Neural cell (in vitro differentiated cells): ENCODE measurements around the gene NKX1-2.

Experiments used
- EP300 ChIP-seq: fragments of 450-650 bp; conservative IDR thresholded peaks from 2 replicates; pipeline ENCODE4 v1.6.1; 2014; ENCODE audit warnings: antibody characterized with exemption, mild to moderate bottlenecking, moderate library complexity; ENCODE audit not compliant: poor library complexity, severe bottlenecking
- EZH2 ChIP-seq: fragments of 200-600, 300-800 bp; shearing (Covaris generic), sonication (generic); IDR thresholded peaks from 2 replicates; pipeline ENCODE4 v1.6.1; 2014; ENCODE audit warnings: antibody characterized with exemption, low read length, borderline replicate concordance, mild to moderate bottlenecking; ENCODE audit not compliant: insufficient read depth, poor library complexity, severe bottlenecking
- MXI1 ChIP-seq: fragments of 450-650 bp; conservative IDR thresholded peaks from 2 replicates; pipeline ENCODE4 v1.6.1; 2014; ENCODE audit warnings: antibody characterized with exemption, mild to moderate bottlenecking; ENCODE audit not compliant: poor library complexity, severe bottlenecking
- POLR2AphosphoS5 ChIP-seq: IDR thresholded peaks from 2 replicates; pipeline ENCODE4 v1.6.1; 2012
- RAD21 ChIP-seq: fragments of 450-650 bp; conservative IDR thresholded peaks from 2 replicates; pipeline ENCODE4 v1.6.1; 2014; ENCODE audit warnings: antibody characterized with exemption, mild to moderate bottlenecking, moderate library complexity
- SMC3 ChIP-seq: fragments of 450-650 bp; conservative IDR thresholded peaks from 2 replicates; pipeline ENCODE4 v1.6.1; 2014; ENCODE audit warnings: antibody characterized with exemption, mild to moderate bottlenecking, moderate library complexity; ENCODE audit not compliant: poor library complexity
- TAF1 ChIP-seq: IDR thresholded peaks from 2 replicates; pipeline ENCODE4 v1.6.1; 2012; ENCODE audit warnings: low read depth
- TF ChIP-seq, protein P1 (sequence below): fragments of 450-650 bp; IDR thresholded peaks from 2 replicates; pipeline ENCODE4 v1.5.1; 2014; ENCODE audit warnings: antibody characterized with exemption, mild to moderate bottlenecking, moderate library complexity; ENCODE audit not compliant: poor library complexity, severe bottlenecking
- TF ChIP-seq, protein P2 (sequence below): IDR thresholded peaks from 2 replicates; pipeline ENCODE4 v1.6.1; 2012; ENCODE audit warnings: borderline replicate concordance

DNA sequence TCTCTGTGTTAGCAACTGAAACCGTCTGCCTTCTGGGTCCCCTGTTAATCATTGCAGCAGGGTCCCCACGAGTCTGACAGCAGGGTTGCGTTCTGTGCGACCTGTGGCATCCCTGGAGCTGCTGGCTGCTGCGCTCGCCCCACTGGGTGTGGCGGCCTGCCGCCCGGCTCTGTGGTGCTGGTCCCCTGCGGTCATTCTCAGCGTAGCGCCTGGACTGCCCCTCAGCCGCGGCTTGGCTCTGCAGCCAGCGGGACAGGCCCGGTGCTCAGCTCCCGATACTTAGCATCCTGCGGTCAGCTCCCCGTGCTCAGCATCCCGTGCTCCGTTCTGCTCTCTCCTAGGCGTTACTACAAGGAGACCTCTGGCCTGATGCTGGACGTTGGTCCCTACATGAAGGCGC, 46.8 kb upstream of the NKX1-2 start:
- TF ChIP-seq, protein P1, sequence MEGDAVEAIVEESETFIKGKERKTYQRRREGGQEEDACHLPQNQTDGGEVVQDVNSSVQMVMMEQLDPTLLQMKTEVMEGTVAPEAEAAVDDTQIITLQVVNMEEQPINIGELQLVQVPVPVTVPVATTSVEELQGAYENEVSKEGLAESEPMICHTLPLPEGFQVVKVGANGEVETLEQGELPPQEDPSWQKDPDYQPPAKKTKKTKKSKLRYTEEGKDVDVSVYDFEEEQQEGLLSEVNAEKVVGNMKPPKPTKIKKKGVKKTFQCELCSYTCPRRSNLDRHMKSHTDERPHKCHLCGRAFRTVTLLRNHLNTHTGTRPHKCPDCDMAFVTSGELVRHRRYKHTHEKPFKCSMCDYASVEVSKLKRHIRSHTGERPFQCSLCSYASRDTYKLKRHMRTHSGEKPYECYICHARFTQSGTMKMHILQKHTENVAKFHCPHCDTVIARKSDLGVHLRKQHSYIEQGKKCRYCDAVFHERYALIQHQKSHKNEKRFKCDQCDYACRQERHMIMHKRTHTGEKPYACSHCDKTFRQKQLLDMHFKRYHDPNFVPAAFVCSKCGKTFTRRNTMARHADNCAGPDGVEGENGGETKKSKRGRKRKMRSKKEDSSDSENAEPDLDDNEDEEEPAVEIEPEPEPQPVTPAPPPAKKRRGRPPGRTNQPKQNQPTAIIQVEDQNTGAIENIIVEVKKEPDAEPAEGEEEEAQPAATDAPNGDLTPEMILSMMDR = no peak
- no peak for TF ChIP-seq EP300
- TF ChIP-seq SMC3 = no peak
- TF ChIP-seq RAD21 = no peak
- TF ChIP-seq EZH2 = no peak
- no peak for TF ChIP-seq POLR2AphosphoS5
- TF ChIP-seq, protein P2, sequence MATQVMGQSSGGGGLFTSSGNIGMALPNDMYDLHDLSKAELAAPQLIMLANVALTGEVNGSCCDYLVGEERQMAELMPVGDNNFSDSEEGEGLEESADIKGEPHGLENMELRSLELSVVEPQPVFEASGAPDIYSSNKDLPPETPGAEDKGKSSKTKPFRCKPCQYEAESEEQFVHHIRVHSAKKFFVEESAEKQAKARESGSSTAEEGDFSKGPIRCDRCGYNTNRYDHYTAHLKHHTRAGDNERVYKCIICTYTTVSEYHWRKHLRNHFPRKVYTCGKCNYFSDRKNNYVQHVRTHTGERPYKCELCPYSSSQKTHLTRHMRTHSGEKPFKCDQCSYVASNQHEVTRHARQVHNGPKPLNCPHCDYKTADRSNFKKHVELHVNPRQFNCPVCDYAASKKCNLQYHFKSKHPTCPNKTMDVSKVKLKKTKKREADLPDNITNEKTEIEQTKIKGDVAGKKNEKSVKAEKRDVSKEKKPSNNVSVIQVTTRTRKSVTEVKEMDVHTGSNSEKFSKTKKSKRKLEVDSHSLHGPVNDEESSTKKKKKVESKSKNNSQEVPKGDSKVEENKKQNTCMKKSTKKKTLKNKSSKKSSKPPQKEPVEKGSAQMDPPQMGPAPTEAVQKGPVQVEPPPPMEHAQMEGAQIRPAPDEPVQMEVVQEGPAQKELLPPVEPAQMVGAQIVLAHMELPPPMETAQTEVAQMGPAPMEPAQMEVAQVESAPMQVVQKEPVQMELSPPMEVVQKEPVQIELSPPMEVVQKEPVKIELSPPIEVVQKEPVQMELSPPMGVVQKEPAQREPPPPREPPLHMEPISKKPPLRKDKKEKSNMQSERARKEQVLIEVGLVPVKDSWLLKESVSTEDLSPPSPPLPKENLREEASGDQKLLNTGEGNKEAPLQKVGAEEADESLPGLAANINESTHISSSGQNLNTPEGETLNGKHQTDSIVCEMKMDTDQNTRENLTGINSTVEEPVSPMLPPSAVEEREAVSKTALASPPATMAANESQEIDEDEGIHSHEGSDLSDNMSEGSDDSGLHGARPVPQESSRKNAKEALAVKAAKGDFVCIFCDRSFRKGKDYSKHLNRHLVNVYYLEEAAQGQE = no peak
- no peak for TF ChIP-seq TAF1
- no peak for TF ChIP-seq MXI1
